Activated T-helper 1 cell treated with anti-CD3 and anti-CD28 coated beads, Interleukin-2, amount 50 U/mL, for 16 hours (primary cell): ENCODE measurements around the gene TMED3.

Source experiments
- DNase-seq, 2 donors: peaks; one replicate each; pipeline ENCODE4 v3.0.0-alpha.2; 2020; ENCODE audit warnings: low read depth in 1 of 2, low spot score in 1 of 2

Gene TMED3

DNA sequence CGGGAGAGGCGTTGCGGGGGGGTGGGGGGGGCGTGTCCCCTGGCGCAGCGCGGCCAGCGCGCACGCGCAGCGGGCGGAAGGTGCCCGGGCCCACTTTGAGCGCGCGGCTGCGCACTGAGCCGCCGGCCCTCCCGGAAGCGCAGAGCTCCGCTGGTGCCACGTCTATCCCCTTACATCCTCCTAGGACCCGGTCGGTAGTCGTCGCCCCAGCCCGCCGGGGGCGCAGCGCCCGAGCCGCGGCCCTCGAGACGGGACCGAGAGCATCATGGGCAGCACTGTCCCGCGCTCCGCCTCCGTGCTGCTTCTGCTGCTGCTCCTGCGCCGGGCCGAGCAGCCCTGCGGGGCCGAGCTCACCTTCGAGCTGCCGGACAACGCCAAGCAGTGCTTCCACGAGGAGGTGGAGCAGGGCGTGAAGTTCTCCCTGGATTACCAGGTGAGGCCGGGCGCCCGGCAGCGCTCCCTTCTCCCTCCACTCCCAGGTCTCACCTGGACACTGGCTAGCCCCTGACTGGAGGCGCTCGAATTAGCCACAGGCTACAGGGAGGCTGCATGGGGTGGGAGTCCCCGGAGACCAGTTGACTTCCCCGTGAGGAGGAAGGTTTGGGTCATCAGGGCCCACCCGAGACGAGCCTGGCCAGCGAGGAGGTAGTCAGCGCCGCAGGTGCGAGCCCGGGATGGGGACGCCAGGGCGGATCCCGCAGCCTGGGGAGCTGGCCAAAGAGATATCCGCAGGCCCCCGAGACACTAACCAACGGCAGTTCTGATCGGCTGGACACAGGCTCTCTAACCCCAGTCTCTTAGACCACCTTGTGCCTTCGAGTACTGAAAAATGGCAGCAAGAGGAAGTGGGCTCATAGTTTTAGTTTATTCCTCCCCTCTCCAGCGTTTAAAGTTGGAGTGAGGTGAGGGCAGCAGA lies at the start of gene TMED3:
Gene TMED3 (plus strand): TSS at position 128 of the 916 bp plus-strand sequence. CDS start 138 bp downstream, at position 266.
- peak; percentile 51 to 71 for DNase-seq

- DNase-seq, result no peak
Measured at GRCh38 chr15:79261836-79262235, 49.1 kb upstream of the TMED3 start.

GRCh38 chr15:79265167-79265566 lies 45.7 kb upstream of the TMED3 start:
- DNase-seq, result no peak

DNA sequence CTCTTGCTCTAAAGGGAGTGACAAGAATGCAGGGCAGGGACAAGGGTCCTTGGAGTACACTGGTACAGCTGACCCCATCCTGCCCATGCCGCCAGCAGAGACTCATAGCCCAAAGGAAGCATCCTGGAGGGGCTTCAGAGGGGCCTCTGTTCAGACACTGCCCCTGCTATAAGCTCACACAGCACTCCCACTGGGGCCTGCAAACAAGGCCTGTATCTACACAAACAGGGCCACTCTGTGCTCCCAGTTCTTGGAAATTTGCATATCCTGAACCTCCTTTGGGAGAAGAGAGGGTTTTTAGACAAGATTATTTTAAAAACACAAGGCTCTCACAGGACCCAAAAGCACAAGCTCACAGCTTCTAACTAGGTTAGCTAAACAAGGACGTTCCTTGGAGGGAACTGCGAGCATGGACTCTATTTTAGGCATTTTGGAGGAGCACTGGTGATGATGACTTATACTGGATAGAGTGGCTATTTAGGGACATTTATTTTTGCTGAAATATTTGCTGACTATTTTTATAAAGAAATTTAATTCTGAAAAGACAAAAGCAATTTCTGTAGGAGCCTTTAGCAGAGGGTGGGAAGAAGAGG lies 44.8 kb upstream of the TMED3 start:
- DNase-seq, result no peak

GRCh38 chr15:79282371-79283251 lies 28.3 kb upstream of the TMED3 start, which contains the start of gene ANKRD34C:
Gene ANKRD34C (plus strand): TSS chr15:79282722. CDS start chr15:79293285, 10,563 bp downstream.
- DNase-seq, result no peak

DNA sequence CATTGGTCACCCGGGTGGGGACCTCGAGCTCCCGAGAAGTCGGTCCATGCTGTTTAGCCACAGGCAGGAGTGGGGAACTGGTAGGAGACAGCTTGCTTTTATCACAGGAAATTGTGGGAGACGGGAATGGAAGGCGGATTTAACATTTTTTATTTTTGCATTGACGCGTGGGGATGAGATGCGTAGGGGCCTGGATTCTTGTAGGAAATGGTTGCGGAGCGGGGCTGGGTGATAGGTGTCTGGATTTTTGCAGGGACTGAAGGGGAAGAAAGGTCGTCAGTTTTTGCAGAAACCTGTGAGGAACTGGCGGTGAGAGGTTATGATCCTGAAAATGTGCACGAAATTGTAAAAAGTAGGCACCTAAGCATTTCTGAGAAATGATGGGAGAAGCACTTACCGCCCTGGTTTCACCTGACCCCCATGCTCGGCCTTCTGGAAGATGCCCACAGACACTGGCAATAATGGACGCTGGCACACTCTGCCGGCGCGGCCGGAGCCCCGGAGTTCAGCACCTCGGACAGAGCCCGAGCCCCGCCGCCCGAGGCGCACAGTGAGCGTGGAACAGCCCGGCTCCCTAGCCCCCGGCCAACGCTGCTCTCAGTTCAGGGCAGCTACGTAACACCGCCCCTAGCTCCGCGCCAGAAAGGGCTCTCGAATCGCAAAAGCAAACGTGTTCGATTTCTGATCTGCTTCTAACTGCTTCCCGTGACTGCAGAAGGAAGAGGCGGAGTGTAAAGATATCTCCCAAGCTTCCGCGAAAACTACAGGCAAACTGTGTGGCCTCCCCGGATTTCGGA lies 27.5 kb upstream of the TMED3 start:
- DNase-seq, result no peak

- no peak for DNase-seq
Measured at GRCh38 chr15:79290642-79291275, 20.2 kb upstream of the TMED3 start.

- no peak for DNase-seq
Measured at GRCh38 chr15:79292011-79292410, 18.9 kb upstream of the TMED3 start.

GRCh38 chr15:79294075-79294474 lies 16.8 kb upstream of the TMED3 start:
- no peak for DNase-seq

DNA sequence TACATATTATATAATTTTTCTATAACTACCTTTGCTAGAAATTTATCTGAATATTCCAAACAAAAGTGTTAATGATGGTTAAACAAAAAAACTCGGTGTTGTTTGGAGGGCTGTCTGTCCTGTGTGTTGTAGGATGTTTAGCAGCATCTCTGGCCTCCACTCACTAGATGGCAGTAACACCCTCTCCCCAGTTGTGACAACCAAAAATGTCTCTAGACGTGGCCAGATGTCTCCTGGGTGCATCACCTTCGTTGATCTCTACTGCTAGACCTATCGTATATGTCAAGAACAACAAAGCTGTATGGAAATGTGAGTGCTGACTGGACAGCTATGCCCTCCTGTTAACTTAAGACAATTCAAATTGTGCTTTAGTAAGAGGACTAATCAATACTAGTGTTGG lies 14.3 kb upstream of the TMED3 start:
- DNase-seq, result no peak

DNA sequence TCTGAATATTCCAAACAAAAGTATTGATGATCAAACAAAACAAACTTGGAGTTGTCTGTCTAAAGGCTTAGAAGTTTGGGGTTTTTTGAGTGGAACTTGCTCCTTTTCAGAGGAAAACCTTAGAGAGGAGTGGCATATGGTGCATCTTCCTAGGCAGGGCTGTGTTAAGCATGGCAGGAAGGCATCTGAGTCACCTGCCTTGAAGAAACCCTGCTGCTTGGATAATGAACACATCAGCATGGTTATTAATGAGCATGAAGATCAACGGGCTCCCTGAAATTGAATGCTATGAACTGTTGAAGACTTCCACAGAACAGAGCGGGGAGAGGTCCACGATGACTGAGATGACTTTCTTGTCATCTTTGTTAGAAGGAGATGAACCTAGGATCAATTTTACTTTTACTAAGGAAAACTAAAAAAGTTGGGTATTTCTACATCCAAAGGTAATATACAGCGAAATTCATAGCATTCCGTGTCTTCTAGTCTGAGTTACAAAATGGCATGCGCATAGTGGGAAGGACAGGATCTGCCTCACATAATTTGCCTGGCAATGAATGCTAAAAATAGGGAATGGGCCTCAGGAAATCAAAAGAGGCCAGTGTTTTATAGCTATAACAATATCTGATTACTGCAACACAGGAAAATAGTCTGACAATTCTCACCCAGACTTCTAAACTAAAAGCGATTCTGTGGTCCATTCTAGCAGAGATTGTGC lies 11.6 kb upstream of the TMED3 start:
- DNase-seq, result no peak

DNA sequence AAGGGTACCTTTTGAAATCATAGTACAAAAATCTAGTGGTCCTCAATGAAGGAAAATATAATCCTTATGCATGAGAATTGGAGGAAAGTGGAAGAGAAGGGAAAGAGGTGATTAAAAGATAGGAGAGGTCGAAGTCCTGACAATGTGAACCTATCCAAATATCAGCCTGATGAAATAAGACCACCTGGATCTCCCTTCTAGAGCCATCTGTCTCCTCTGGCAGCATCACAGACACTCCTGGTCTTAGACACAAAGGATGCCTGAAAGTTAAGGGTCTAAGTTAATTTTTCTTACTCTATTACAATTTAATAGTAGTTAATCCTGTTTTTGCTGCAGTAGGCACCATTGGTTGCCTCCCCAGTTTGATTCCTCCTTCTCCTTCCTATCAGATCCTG lies 11.1 kb upstream of the TMED3 start:
- DNase-seq, result no peak

DNA sequence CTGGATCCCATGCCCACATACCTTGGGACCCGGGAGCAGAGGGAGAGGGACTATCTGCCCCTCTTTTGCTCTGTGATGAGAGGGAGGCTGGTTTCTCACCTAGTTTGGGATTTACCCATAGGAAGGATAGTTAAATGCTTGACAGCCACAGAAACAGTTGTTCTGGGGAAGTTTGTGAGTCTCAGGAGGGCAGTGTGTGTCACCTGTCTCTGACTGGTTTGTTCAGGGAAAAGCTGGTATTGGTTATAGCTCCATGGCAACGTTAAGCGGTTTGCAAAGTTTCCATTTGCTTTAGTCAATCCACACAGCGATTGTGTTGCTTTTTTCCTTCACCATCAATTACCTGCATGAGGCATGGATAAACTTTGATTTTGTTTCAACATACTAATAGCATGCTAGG lies 3.7 kb upstream of the TMED3 start:
- no peak for DNase-seq

DNA sequence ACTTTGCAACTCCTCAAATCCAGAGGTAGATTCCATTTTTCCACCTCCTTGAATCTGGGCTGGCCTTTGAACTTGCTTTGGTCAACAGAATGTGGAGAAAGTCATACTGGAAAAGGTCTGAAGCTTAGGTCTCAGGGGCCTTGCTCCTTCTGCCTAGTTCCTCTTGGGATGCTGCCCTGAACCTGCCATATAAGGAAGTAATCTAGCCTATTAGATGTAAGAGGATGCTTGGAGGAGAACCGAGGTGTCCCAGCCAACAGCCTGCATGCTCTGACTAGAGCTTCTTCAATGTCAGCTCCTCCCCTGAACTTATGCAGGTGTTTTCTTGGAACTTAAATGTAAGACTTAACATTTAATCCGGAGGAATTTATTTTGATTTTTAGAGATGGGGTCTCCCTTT lies 2.0 kb upstream of the TMED3 start:
- DNase-seq, result no peak

DNA sequence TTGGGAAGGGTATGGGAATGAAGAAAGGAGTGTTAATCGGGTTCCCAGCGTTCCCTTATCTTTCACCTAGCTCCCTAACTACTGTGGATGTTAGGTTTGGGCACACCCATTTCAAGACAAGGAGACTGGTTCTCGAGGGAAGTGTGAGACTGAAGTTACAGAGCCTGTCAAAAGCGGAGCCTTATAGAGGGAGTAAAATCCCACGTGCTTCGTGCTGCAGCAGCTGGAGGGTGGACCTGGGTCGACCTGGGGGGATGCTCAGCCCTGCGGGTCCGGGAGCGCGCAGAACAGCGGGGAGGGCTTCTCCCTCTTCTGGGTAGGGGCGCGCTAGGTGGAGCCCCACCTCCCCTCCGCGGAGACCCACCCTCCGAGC lies 314 bp upstream of the TMED3 start:
- no peak for DNase-seq

- DNase-seq, result no peak
Measured at GRCh38 chr15:79311901-79312553, 1.1 kb downstream of the TMED3 start.

- DNase-seq, result no peak
Measured at GRCh38 chr15:79314186-79314585, 3.3 kb downstream of the TMED3 start.

GRCh38 chr15:79314811-79315210 lies 3.9 kb downstream of the TMED3 start:
- DNase-seq, result no peak
